Germinal center (tissue), 1 donor: ENCODE results near the gene PRSS27.
A peak's percentile ranks its signal among the peaks of the same experiment; 100 is the strongest.
"Not testable (repeated sequence)": the region's sequence is repeated elsewhere in the genome, so short reads cannot be mapped to it uniquely, and the experiment has no call there.

Experiments used
- DNase-seq: peaks from one replicate; pipeline ENCODE4 v3.0.0; 2012; ENCODE audit warnings: mixed read lengths, low spot score

The PRSS27 gene

DNA sequence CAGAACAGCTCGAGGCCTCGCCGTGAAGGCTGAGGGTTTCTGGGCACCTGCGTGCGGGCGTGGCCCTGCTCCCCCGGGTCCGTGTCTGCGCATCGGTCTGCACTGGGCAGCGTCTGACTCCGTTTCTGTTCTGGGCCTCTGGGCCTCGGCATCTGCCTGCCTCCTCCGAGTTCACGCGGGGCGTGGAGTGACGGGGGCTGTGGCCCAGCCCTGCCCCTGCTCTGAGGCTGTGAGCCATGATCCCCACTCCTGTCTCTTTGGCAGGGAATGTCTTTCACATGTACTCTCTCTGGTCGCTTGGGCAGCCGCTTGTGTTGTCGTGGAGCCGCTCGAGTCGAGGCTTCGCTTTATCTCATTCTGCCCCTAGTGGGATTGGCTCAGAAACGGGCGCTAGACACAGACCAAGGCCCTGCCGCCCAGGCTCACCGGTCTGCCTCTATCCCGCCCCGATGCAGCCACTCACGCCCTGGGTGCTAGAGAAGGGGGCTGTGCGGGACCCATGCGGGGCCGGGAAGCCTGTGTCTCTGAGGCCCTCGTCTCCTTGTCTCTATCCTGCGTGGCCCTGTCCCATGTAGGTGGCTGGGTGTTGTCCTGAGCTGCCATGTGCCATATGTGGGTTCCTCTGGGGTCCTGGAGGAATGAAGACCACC lies 23.3 kb downstream of the PRSS27 start:
- not testable (repeated sequence) for DNase-seq

GRCh38 chr16:2692948-2693651 lies 26.9 kb downstream of the PRSS27 start:
- no peak for DNase-seq

- DNase-seq = no peak
These were observed 27.6 kb downstream of the PRSS27 start for GRCh38 chr16:2692251-2692947.

DNA sequence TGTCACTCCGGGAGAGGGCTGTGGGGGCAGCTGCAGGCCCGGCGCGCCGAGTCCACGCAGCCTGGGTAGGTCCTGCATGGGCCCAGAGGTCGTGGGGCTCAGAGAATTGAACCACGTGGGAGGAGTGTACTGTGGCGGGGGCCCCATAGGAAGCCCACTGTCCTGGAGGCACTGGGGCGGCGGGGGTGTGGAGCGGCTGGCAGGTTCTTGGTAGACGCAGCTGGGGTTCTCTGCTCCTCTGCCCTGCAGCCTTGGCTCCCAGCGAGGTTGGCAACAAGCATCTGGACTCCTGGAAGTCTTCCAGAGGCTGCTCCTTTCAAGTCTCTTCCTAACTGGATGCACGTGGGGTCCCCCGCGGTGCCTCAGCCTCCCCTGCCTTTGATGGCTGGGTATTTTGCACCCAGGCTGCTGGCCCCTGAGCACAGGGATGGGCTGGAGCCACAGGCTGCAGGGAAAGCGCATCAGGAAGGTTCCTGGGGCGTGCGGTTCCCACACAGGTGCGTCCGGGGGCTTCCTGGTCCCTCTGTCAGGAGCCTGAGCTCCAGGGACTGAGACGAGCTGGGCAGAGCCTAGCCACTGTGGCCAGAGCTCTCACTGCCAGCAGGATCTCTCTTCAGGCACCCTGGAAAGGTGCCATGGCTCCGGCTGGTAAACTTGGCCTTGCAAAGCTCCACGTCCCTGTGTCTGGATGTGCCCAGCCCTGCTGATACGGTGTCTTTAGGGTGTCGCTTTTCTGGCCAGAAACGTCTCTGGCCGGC lies 28.4 kb downstream of the PRSS27 start:
- no peak for DNase-seq

DNA sequence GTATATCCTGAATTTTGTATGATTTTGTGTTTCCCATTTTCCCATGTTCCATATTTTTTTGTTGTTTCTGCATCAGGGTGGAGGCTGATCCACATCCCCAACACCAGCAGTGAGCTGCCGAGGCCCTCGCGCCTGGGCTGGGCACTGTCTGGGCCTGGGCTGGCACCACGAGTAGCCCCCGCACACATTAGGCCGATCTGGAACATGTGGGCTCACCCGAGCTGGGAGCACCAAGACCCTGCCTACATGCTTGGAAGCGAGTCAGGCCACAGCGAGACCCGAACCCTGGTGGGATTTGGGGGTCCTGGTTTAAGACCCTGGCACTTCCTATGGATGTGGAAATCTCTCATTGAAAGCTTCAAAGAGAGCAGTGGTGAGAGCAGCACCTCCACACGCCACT lies 29.2 kb downstream of the PRSS27 start:
- no peak for DNase-seq

DNA sequence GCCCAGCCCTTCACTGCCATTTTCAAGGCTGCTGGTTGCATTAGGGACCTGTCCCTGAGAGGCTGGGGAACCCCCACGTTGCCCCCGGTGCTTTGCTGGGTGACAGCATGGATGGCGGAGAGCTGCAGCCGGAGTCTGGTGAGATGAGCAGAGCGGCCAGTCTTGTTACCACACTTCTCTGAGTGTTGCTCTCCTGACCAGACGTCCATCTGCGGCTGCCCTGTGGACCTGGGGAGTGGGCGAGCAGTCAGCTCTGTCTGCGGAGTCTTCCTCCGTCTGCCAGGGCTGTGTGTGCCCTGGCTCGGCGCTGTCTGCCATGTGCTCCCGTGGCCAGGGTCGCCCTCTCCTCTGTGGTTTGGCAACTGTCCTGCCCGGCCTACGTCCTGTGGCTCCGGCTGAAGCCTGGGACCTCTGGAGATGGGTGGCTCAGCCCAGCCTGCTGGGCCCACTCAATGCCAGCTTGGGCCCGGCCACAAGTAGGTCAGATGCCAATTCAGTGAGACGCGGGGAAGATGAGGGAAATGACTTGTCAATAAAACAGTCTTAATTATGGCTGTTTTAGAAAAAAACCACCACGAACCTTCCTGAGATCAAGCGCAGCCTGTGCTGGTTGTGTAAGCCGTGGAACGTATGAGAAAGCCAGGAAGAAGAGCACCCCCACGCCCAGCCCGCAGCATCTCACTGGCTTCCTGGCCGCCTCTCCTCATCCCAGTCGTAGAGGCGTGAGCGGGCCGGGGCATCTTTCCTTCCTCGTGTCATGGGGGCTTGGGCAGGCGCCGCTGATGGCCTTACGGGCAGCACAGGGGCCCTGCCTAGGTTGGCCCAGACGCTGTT lies 29.8 kb downstream of the PRSS27 start:
- DNase-seq = no peak

- not testable (repeated sequence) for DNase-seq
These were observed 30.6 kb downstream of the PRSS27 start for GRCh38 chr16:2689422-2689821.

DNA sequence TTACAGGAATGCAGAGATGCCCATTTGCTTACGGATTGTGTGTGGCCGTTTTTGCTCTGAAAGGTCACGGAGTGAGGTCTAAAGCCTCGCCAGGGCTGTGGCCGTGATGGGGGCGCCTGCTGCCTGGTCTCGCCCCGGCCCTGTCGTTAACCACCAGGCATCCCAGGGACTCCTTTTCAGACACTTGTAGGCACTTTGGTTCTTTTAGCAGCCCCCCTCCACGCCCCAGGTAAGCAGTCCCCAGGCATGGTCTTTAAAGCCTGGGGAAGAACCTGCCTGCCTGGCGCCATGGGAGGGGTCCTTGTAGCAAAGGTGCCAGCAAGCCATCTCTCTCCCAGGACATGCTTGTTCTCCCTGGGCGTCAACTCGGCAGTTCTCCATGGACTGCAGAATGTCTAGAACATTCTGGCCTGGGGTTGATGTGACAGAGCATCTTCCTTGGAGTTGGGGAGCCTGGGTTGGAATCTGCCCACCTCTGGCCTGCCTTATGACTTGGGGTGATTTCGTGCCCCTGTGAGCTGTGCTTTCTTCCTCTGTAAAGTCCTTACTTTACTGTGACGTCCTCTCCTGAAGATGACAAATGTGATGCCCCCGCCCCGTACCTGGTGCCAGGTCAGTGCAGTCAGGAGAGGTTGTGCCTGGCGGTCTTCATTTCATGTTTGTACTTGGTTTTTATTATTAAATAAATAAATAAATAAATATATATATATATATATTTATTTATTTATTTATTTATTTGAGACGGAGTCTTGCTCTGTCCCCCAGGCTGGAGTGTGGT lies 32.3 kb downstream of the PRSS27 start:
- DNase-seq = no peak

DNA sequence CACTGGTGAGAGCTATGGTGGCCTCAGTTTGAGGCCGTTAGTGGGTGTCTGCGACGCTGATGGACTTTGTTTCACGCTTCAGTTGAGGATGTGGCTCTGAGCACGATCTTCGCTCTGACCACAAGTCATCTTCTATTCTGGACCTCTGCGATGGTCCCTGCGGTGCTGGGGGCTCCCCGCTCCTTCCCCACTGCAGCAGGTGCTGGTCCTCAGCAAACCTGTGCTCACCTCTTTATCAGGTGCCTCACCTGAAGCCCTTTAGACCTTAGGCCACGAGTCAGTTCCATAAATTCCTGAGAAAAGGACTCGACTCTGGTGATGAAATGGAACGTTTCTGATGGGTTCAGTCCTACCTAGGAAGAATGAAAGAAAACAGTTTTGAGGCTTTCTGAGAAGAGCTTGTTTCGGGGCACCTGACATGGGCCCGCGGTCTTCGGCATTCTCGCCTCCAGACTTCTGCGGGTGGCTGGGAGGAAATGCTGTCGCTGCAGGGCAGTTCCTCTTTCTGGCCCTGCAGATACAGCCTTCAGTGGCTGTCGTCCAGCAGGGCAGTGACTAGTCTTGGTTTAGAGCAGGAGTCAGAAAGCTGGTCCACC lies 33.0 kb downstream of the PRSS27 start:
- peak; percentile 78 for DNase-seq

GRCh38 chr16:2686075-2686474 lies 33.9 kb downstream of the PRSS27 start:
- not testable (repeated sequence) for DNase-seq

- not testable (repeated sequence) for DNase-seq
These were observed 37.0 kb downstream of the PRSS27 start for GRCh38 chr16:2683041-2683440.

DNA sequence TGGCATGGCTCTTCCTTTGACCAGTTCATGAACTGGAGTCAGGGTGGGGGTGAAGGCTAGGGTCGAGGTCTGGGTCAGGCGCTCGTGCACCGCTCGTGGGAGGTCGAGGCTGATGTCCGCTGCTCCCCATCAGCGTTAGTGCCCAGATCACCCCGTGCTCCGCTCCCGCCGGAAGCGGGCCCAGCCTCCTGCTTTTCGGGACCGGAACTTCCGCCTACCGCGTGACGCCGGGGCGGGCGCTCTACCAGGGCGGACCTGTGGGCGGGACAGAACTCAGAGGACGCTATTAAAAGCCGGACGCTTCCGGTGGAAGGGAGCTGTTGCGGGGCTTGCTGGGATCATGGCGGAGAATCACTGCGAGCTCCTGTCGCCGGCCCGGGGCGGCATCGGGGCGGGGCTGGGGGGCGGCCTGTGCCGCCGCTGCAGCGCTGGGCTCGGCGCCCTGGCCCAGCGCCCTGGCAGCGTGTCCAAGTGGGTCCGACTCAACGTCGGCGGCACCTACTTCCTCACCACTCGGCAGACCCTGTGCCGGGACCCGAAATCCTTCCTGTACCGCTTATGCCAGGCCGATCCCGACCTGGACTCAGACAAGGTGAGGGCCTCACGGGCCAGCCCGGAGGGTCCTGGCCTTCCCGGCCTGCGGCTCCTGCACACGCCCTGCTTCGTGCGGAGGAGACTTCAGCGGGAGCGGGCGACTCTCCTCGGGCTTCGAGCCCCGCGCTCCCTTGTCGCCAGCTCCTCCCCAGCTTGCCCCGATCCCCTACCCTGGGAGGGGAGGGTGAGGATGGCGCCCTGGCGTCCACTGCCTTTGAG lies 37.6 kb downstream of the PRSS27 start, which contains the start of gene KCTD5:
KCTD5 (plus strand) TSS at position 315 of the 813 bp plus-strand sequence; CDS start at position 341, 26 bp downstream.
- peak; percentile 94 for DNase-seq

DNA sequence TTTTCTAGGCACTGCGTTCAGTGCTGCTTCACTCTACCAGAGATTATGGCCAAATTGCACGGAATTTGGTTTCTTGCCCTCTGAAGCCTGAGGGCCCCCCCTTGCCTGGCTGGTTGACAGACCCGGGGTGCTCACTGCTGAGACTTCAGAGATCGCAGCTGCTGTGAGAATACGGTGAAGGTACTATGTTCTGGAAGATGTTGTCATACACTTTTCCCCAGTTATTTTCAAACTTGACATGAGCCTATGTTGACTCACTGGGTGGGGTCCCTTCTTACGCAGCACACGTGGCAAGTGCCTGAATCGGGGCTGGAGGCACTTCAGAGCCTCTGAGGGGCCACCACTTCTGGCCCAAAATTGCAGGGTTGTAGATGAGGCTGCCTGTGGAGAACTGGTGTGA lies 39.7 kb downstream of the PRSS27 start:
- not testable (repeated sequence) for DNase-seq

- DNase-seq = not testable (repeated sequence)
These were observed 40.1 kb downstream of the PRSS27 start for GRCh38 chr16:2679902-2680301.

DNA sequence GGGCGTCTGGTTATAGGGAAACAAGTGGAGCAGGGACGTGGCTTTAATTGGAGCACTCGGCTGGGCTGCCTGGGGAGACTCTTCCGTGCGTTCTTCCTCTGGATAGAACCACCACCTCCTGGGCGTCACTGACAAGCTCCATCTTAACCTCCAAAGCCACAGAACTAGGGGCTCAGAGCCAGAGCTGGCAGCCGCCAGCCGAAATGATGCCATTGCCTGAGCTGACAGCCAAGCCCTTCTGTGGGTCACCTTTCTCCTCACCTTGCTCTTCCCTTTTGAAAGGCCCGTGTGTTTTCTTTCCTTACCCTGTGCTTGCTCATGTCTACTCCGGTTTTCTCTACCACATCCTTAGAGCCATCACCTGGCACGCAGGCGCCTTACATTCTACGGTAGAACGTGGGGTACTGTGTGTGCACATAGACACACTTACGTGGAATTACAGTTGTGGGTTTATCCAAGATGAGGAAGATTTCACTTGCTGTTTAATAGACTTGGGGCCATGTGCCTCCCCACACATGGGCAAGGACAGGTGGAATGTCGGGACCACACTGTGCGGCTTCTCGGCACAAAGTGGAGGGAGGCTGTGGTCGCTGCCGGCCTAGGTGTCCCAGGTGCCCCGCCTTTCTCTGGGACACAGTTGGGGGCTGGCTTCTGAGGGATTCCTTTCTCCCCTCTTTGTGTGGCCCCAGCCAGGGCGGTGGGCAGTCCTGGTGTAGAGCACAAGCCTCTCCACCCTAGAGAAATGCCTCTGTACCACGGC lies 41.6 kb downstream of the PRSS27 start:
- DNase-seq = not testable (repeated sequence)

- not testable (repeated sequence) for DNase-seq
These were observed 43.1 kb downstream of the PRSS27 start for GRCh38 chr16:2676937-2677336.

DNA sequence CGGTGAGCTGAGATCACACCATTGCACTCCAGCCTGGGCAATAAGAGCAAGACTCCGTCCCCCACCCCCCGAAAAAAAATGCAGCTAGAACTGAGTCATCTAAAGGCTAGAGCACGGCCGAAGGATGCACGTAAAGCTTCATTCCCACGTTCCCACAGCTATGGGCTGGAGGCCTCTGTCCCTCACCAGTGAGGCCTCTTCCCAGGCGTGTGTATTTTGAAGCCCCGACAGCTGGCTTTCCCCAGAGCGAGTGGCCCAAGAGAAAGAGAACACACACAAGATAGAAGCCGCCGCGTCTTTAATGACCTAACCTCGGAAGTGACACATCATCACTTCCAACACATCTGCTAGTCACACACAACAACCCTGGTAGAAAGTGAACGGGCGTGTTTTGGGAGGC lies 44.3 kb downstream of the PRSS27 start:
- DNase-seq = no peak

DNA sequence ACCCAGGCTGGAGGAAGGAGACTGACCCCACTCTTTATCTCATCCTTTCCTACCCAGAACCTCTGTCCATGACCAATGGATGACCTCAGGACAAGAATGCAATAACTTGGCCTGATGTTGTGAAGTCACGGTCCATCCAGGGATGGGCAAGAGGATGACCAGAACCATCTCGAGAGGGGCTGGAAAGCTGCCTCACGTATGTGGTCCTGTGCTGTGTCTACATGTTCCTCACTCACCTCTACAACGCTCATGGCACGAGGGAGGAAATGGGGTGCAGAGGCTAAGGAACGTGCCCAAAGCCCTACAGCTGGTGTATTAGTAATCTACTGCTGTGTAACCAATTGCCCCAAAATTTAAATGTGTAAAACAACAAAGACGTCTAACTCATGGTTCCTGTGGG lies 45.0 kb downstream of the PRSS27 start:
- no peak for DNase-seq
